Measurements from ENCODE around the gene MAP3K4. TPM values are rescaled to one million over a fixed set of nuclear protein-coding genes. Genes with fewer than 3 reads are reported as not detected.

MAP3K4 gene
- polyA plus RNA-seq, 1 donor from 2014 or later, result 31.0 TPM

- Histone ChIP-seq H3K9me2 (ENCODE audit: insufficient read depth, low read length) (no peaks in the 10 kb centered on the region), H3K4me2 (ENCODE audit: low read length) (no peak overlapping the region), H3K27me3 (ENCODE audit: insufficient read depth, low read depth, low read length) (no peaks in the 10 kb centered on the region), H3K4me3 (ENCODE audit: low read length) (no peak overlapping the region), H3K36me3 (ENCODE audit: insufficient read depth, low read length) (no peaks in the 10 kb centered on the region), H3K27ac (ENCODE audit: low read length) (no peak overlapping the region), H4K20me1 (ENCODE audit: insufficient read depth) (no peaks in the 10 kb centered on the region), H3F3A (ENCODE audit: insufficient read depth, low read length, poor library complexity, severe bottlenecking) (no peaks in the 10 kb centered on the region), H3K79me2 (replicated peaks; ENCODE audit: insufficient read depth, low read length) (no peaks in the 10 kb centered on the region), H2AFZ (ENCODE audit: low read depth, low read length) (no peak overlapping the region), H3K9ac (ENCODE audit: low read length) (no peak overlapping the region), H3K9me3 (ENCODE audit: low read length) (no peaks in the 10 kb centered on the region)
- TF ChIP-seq MXI1 (conservative IDR thresholded peaks at IDR 0.05; ENCODE audit: poor library complexity, severe bottlenecking) (no peak), SMC3 (conservative IDR thresholded peaks at IDR 0.05; ENCODE audit: poor library complexity) (no peak), POLR2AphosphoS5 (IDR thresholded peaks at IDR 0.05) (no peak), REST (IDR thresholded peaks at IDR 0.05; ENCODE audit: borderline replicate concordance) (no peak), RAD21 (conservative IDR thresholded peaks at IDR 0.05) (no peak), EZH2 (IDR thresholded peaks at IDR 0.05; ENCODE audit: borderline replicate concordance, insufficient read depth, low read length, poor library complexity, severe bottlenecking) (no peak), EP300 (conservative IDR thresholded peaks at IDR 0.05; ENCODE audit: poor library complexity, severe bottlenecking) (no peak), CTCF (IDR thresholded peaks at IDR 0.05; ENCODE audit: poor library complexity, severe bottlenecking) (no peak), TAF1 (IDR thresholded peaks at IDR 0.05; ENCODE audit: low read depth) (no peak)
These were observed 46.3 kb downstream of the MAP3K4 start for GRCh38 chr6:161037873-161038228.

- no peaks in the 10 kb centered on the region for H3K36me3 ChIP-seq (ENCODE audit: insufficient read depth, low read length)
- TF ChIP-seq MXI1 (conservative IDR thresholded peaks at IDR 0.05; ENCODE audit: poor library complexity, severe bottlenecking) (no peak), SMC3 (conservative IDR thresholded peaks at IDR 0.05; ENCODE audit: poor library complexity) (no peak)
- no peak overlapping the region for H3K4me2 ChIP-seq (ENCODE audit: low read length)
- H3K4me3 ChIP-seq (ENCODE audit: low read length), result no peak overlapping the region
- H3K79me2 ChIP-seq (replicated peaks; ENCODE audit: insufficient read depth, low read length), result no peaks in the 10 kb centered on the region
- no peaks in the 10 kb centered on the region for H3F3A ChIP-seq (ENCODE audit: insufficient read depth, low read length, poor library complexity, severe bottlenecking)
- H3K27me3 ChIP-seq (ENCODE audit: insufficient read depth, low read depth, low read length), result no peaks in the 10 kb centered on the region
- no peaks in the 10 kb centered on the region for H3K9me3 ChIP-seq (ENCODE audit: low read length)
- H3K9ac ChIP-seq (ENCODE audit: low read length), result no peak overlapping the region
- H2AFZ ChIP-seq (ENCODE audit: low read depth, low read length), result no peak overlapping the region
- H4K20me1 ChIP-seq (ENCODE audit: insufficient read depth), result no peaks in the 10 kb centered on the region
- H3K9me2 ChIP-seq (ENCODE audit: insufficient read depth, low read length), result no peaks in the 10 kb centered on the region
- H3K27ac ChIP-seq (ENCODE audit: low read length), result no peak overlapping the region
These were observed 46.9 kb downstream of the MAP3K4 start for GRCh38 chr6:161038229-161039031.
